Central memory CD4-positive, alpha-beta T cell (primary cell): Measurements from ENCODE around the gene ZNF180.
A peak's percentile ranks its signal among the peaks of the same experiment; 100 is the strongest.
"Not testable (repeated sequence)": the region's sequence is repeated elsewhere in the genome, so short reads cannot be mapped to it uniquely, and the experiment has no call there.

Experiments used
- DNase-seq: peaks from one replicate; pipeline ENCODE4 v3.0.0; 2022

ZNF180 gene

GRCh38 chr19:44496711-44497110, 3.6 kb downstream of the ZNF180 start:
- no peak for DNase-seq

GRCh38 chr19:44476559-44477408, 23.5 kb downstream of the ZNF180 start:
- DNase-seq: peak; percentile 7

GRCh38 chr19:44468730-44469129, 31.6 kb downstream of the ZNF180 start:
- not testable (repeated sequence) for DNase-seq

GRCh38 chr19:44462600-44463286, 37.6 kb downstream of the ZNF180 start:
- DNase-seq: not testable (repeated sequence)

- not testable (repeated sequence) for DNase-seq
Measured at GRCh38 chr19:44456016-44456415, 44.3 kb downstream of the ZNF180 start.

- no peak for DNase-seq
Measured at GRCh38 chr19:44455100-44455499, 45.2 kb downstream of the ZNF180 start.

- no peak for DNase-seq
Measured at GRCh38 chr19:44452367-44452766, 48.0 kb downstream of the ZNF180 start.

- no peak for DNase-seq
Measured at GRCh38 chr19:44451687-44452086, 48.6 kb downstream of the ZNF180 start.

- DNase-seq: peak; percentile 57
Measured at GRCh38 chr19:44447916-44448674, 52.2 kb downstream of the ZNF180 start, which contains the start of gene ZNF229. Gene ZNF229 (minus strand): TSS chr19:44448472. CDS start chr19:44442847, 5,625 bp downstream.

- DNase-seq: no peak
Measured at GRCh38 chr19:44438441-44438840, 61.9 kb downstream of the ZNF180 start.

- no peak for DNase-seq
Measured at GRCh38 chr19:44435441-44435840, 64.9 kb downstream of the ZNF180 start.

- DNase-seq: no peak
Measured at GRCh38 chr19:44430956-44431355, 69.4 kb downstream of the ZNF180 start.
